Adipose tissue (tissue), 3 donors: Measurements from ENCODE around the gene FLNB. TPM values are rescaled to one million over a fixed set of nuclear protein-coding genes. Genes with fewer than 3 reads are reported as not detected.

Source experiments
- H3K27ac ChIP-seq: one replicate; pipeline ENCODE4 v1.5.1; 2013; ENCODE audit warnings: low read depth, low read length
- WGBS, 3 donors: extraction: QIAGEN DNeasy Blood & Tissue Kit; methylation state at CpG; one replicate each; pipeline ENCODE4 v1.1.7; 2013; 5-methylcytosine and 5-hydroxymethylcytosine counted together
- polyA plus RNA-seq, 3 donors: library from polyadenylated mRNA; stranded (reverse); fragments of 200-250 nt; gene quantifications; one replicate each; pipeline ENCODE4 v1.2.3, GENCODE V29; 2013
- donor health status: healthy with polysubstance abuse.
- donor health status: Bipolar disorder and iron deficiency.
- donor health status: healthy.

The FLNB gene
- polyA plus RNA-seq, 3 donors = 49.8 to 67.5 (median 61.3) TPM

DNA sequence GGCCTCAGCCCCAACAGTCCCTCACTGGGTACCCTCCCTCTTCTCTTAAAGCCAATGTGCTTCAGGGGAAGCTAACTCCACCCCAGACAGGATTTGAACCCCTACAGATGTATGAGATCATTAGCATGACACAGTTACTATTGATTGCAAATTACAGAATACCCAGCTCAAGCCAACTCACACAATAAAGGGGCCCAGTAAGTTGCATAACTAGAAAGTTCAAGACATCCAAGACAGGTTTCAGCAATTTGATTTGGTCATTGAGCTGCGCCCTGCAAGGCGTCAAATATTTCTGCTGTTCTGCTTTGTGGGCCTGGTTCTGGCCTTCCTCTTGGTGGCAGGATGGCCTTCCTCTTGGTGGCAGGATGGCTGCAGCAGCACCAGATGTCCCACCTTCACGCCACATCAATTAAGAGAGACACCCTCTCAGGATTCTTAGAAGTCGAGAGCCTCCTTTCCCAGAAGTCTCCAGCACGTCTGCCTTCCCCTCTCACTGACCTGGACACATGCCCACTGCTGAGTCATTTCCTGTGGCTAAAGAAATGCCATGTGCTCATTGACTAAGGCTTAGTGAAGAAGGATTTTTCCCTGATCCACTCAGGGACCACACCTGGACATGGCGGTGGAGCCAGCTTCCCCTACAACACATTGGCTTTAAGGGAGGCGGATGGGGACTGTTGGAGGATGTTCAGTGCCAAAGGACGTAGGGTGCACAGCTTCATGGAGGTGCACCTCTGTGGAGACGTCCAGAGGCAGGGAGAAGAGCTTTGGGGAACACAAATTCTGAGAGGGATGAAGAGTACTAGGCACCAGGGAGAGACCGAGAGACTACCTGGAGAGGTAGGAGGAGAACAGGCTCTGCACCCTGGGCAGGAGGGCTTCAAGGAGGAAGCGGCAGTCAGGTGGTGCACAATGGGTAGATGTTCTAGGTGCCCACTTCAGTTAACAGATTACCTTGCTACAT, 153.5 kb downstream of the FLNB start:
- 72 to 83% (median 74%) methylated on average over 11 of the region's 11 CpGs for WGBS, 3 donors
- no peak overlapping the region for H3K27ac ChIP-seq

DNA sequence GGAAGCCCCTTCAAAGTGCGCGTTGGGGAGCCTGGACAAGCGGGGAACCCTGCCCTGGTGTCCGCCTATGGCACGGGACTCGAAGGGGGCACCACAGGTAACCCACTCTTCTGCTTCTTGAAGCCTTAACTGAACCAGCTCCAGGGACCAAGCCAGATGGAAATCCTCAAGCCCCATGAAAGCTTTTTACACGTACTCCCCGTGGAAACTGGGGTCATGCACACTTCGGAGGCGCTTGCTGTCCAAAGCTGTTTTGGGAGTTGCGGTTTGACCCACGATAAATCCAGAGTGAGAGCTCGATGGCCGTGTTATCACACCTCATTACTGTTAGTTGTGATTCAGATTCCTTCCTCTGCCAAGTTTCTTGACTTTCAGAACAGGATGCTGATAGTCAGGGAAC, 155.0 kb downstream of the FLNB start:
- no peak overlapping the region for H3K27ac ChIP-seq
- WGBS, 3 donors = 70 to 89% (median 82%) methylated on average over 14 of the region's 14 CpGs

DNA sequence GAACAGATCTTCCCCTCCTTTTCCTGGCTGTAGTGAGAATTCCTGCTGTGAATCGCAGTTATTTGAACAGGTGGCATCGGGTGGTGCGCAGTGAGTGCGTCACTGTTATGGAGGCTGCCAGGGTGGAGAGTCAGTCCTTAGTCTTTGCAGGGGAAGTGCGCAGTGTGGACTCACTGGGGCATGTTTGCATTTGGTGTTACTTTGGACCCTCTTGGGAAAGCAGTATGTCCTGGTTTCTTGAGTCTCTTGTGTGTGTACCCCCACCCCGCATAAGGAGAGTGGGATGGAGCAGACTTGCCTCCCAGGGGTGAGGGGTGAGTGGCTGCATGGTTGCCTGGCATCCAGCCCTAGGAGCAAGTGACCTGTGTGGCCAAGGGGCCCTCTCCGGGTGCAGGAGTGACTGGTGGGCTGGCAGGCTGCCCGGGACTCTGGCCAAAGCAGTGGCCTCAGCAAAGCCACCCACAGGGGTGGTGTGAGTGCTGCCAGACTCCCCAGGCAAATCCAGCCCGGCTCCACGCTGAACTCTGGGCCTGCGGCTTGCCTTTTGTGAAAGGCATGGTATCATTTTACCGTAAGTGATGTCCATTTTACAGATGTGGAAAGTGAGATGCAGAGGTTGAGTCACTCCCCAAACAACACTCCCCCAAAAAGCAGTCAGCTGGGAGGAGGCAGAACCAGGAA, 156.1 kb downstream of the FLNB start:
- H3K27ac ChIP-seq = no peak overlapping the region
- WGBS, 3 donors = 31 to 78% (median 71%) methylated on average over 12 of the region's 12 CpGs

DNA sequence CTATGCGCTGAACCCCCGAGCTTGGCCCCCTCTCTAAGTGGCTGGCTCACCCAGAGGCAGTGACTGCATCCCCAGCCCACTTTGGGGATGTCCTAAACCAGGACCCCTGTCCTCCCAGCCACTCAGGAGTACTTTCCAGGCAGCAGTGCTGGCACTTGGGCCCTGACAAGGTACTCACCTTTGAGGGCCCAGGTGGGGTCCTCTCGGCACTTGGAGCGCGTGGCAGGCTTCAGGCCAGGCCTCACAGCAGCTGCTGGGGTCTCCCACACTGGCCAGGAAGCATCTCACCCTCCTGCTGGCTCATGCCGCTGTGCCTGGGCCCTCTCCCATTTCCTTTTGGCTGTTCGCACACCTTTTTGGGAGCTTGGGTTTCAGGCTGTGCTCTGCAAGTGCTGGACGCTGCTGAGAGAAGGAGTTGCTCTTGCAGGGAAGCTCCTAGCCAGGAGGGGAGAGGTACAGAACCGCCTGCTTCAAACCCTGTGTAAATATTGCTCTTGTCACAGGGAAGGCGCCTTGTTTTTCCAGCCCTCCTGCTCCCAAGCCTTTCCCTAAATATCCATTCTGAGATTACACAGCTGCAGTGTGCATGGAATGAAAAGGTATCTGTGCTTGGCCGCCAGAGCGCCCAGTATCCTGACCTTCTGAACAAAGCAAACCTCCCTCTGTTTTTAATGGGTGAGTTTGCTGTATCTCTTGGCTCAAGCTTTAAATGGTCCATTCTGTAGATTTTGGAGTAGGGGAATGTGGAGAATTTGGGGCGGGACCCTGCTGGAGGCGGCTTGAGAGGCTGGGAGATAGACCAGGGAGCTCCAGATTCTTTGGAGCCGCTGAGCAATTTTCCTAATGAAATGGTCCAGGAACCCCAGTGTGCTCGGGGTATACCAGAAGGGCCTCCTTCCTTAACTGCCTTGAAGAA, 156.9 kb downstream of the FLNB start:
- 39 to 82% (median 82%) methylated on average over 16 of the region's 16 CpGs for WGBS, 3 donors

DNA sequence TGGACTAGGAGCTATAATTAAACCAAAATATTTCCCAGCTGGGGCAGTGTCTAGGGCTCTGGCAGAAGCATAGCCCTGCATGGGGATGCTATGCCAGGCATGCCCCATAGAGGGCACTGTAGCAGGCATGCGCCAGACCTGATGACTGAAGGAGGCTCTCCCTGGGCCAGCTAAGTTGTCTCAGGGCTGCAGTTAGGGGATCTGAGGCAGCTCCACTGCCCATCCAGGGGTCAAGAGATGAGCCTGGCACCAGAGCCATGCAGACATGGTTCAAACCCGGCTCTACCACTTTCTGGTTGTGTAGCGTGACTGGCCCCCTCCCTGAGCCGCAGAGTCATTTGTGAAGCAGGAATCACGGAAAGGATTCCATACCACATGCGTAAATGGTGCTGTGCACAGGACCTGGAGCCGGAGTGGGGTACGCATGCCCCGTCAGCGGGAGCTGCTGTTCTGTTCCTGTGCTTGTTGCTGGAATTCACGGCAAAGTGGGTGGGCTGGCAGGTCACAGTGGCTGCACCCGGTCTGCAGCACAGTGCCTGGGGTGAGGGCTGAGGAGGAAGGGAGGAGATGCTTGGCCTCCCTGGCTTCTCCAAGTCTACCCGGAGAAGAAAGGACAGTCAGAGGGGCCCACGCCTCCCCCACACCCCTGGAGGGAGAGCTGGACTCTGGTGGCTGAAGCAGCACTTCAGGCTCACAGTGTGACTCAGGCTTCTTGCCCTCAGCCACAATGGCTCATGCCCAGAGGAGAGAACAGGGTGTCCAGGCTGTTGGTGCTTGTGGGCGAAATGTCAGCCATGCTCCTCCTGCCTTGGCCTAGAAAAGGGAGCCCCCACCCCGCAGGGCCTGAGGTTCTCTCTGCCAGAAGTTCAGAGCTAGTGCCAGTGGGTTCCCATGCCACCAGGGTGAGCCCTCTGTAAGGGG, 159.5 kb downstream of the FLNB start:
- 88 to 91% (median 88%) methylated on average over 15 to 16 of the region's 16 CpGs for WGBS, 3 donors
- H3K27ac ChIP-seq = no peak overlapping the region

More for the DNA sequence above, 156.9 kb downstream of the FLNB start:
- H3K27ac ChIP-seq = no peak overlapping the region

DNA sequence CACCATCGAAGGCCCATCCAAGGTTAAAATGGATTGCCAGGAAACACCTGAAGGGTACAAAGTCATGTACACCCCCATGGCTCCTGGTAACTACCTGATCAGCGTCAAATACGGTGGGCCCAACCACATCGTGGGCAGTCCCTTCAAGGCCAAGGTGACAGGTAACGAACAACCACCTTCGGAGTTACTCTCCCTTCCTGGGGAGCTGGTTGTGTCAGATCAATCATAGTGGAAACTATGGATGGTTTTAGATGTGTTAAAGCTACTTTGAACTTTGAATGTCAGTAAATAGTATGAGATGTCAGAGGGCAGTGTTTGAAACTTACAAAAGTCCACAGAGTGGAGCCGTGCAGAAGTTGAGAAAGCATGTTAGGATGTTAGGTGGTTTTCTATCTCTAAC, 160.3 kb downstream of the FLNB start:
- no peak overlapping the region for H3K27ac ChIP-seq
- 74 to 91% (median 91%) methylated on average over 7 of the region's 7 CpGs for WGBS, 3 donors

DNA sequence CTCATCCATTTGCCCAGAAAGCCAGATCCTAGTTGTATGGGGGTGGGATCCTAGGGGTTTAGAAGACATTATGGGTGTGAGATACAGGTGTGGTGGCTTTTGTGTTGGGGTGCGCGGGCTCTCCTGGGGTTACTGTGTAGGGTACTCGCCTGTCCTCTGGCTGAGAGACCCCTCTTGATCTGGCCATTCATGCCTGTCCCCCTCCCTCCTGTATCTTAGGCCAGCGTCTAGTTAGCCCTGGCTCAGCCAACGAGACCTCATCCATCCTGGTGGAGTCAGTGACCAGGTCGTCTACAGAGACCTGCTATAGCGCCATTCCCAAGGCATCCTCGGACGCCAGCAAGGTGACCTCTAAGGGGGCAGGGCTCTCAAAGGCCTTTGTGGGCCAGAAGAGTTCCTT, 161.1 kb downstream of the FLNB start:
- WGBS, 3 donors = 93 to 95% (median 94%) methylated on average over 8 to 9 of the region's 9 CpGs
- no peak overlapping the region for H3K27ac ChIP-seq

DNA sequence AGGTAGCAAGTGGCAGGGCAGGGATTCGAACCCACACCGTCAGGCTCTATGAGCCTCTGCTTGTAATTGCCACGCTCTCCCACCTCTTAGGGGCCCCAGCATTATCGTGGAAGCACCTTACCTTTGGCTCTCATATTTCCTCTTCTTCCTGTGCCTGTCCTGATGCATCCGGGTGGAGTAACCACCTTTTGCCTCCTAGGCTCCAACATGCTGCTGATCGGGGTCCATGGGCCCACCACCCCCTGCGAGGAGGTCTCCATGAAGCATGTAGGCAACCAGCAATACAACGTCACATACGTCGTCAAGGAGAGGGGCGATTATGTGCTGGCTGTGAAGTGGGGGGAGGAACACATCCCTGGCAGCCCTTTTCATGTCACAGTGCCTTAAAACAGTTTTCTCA, 162.2 kb downstream of the FLNB start:
- WGBS, 3 donors = 80 to 93% (median 92%) methylated on average over 11 of the region's 11 CpGs
- H3K27ac ChIP-seq = no peak overlapping the region

DNA sequence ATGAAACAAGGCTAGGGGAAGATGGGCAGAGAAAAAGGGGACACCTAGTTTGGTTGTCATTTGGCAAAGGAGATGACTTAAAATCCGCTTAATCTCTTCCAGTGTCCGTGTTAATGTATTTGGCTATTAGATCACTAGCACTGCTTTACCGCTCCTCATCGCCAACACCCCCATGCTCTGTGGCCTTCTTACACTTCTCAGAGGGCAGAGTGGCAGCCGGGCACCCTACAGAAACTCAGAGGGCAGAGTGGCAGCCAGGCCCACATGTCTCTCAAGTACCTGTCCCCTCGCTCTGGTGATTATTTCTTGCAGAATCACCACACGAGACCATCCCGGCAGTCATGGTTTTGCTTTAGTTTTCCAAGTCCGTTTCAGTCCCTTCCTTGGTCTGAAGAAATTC, 162.9 kb downstream of the FLNB start:
- H3K27ac ChIP-seq = no peak overlapping the region
- WGBS, 3 donors = 85 to 93% (median 90%) methylated on average over 9 of the region's 9 CpGs

DNA sequence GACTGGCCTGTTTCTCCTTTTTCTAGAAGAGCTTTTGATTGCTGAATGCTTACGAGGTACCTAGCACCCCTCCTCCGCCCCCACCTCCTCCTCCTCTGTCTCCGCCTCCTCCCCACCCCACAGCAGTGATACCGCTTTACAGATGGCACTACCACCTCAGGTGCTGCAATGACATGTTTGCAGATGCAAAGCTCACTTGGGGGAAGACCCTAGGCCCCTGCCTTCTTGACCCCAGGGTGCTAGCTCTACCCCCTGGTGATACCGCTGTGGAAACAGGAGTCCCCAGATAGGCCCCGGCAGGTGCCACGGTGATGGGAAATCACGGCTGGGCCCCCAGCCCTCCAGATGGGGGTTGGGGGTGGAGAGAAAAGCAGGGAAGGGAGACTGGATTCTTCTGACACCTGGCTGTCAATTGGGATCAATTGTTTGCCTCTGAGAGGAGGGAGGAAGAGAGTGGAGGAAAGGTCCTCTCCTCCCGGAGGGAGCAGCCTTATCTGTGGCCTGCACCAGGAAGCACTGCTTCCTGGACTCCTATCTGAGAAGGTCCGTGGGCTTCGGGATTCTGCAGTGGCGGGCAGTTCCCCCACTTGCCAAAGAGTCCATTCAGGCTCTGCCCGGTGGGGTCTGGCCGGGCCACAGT, 164.9 kb downstream of the FLNB start:
- 61 to 69% (median 61%) methylated on average over 14 of the region's 14 CpGs for WGBS, 3 donors

DNA sequence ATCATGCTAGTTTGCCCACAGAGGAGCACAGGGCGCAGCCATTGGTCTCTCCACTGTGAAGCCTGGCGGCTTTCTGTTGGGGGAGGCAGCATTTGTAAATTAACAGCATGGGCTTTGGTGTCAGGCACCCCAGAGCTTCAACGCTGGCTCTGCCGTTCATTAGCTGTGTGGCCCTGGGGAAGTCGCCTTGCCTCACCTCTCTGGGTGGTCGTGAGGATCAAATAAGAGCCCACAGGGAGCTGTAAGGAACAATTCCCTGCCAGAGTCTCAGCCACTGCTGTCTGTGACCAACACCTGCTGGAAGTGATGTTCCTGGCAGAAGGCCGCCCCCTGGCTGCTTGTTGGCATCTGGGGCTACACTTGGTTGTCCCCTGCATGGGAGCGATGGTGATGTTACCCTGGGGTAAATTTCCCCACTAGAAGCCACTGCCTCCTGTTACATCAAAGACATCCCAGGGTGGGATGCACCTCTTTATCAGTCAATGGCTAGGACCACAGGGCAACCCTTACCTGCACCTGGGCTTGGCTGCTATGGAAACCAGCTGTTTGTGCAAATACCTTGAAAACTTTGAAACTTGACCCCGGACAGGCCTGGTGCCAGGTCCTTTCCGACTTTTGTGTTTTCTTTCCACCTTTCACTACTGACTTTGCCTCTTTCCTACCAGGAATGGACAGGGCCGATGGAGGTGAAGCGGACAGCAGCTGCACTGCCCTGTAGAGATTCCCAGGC, 165.6 kb downstream of the FLNB start:
- 44 to 62% (median 61%) methylated on average over 12 of the region's 12 CpGs for WGBS, 3 donors

More for the DNA sequence above, 164.9 kb downstream of the FLNB start:
- H3K27ac ChIP-seq = no peak overlapping the region

DNA sequence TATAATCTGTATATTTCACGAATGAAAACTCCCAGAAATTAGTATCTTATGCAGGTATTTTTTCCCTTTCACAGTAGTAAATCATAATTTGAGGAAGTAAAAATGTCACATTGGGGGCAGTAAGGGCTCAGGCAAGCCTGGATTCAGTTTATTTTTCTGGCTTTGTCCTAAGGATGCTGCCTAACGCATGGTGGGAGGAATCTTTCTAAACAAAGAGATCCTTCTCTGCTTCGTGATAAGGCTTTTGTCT, 166.9 kb downstream of the FLNB start:
- WGBS, 3 donors = 8 to 16% (median 11%) methylated on average over 3 of the region's 3 CpGs
- H3K27ac ChIP-seq = no peak overlapping the region

More for the DNA sequence above, 165.6 kb downstream of the FLNB start:
- no peak overlapping the region for H3K27ac ChIP-seq

DNA sequence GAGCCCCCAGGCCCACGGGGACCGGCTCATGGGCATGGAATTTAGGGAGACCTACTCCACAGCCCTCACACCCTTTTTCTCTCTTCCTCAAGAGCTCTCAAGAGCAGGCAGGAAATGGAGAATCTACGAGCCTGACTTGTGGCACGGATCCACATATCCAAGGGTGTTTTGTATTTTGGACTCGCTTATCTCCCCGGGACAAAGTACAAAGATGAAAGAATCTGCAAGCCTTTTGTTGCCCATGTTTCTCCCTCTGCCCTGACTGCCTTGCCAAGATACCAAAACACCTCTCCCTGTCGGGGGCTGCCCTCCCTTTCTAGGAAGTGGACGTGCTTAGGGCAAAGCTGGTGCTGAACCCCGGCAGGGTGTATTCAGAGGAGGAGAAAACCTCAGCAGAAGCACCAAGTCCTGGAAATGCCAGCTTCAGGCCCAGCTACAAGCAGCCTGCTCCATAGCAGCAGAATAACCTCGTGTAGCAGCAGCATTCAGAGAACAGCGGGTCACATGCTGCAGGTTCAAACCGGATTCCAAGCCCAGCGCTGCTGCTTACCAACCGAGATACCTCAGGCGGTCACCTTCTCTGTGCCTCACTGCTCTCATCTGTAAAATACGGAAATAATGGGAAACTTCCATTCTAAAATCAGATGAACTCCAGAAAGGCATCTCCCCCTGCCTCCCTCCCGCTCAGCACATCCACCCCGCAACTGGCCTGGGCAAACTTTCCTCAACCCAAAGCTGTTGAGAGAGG, 167.4 kb downstream of the FLNB start:
- 19 to 29% (median 28%) methylated on average over 18 of the region's 18 CpGs for WGBS, 3 donors
- no peak overlapping the region for H3K27ac ChIP-seq

DNA sequence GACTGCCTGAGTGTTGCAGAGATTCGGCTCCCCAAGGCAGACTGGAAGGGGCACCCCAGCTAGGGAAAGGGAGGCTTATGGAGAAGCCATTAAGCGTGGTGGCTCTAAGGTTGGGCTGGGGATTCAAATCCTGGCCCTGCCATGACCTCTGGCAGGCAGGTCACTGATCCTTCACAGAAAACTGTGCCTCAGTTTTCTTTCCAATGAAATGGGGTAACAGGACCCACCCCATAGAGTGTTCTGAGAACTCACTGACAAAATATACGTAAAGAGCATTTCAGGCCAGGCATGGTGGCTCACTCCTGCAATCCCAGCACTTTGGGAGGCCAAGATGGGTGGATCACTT, 167.9 kb downstream of the FLNB start:
- no peak overlapping the region for H3K27ac ChIP-seq
- WGBS, 3 donors = 75 to 90% (median 83%) methylated on average over 3 of the region's 3 CpGs

DNA sequence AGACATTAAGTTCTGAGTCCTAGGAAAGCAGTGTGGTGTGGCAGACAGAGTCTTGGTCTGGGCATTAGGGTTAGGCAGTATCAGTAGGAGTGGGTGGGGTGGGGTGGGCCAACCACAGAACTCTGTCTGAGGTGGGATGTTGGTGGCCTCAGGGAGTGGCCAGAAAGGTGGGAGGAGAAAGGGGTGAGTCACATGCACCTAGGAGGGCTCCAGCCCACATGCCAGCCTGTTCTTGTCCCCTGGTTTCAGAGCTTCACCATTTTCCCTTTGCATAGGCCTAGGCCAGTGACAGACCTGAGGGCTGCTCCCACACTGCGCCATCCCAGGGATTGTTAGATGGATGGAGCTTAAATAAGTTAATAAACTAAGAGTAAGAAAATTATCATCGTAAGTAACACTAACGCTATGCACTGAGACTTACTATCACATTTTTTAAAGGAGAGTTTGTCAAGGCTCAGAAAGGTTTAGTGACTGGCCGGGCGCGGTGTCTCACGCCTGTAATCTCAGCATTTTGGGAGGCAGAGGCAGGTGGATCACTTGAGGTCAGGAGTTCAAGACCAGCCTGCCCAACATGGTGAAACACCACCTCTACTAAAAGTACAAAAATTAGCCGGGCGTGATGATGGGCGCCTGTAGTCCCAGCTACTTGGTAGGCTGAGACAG, 168.7 kb downstream of the FLNB start:
- H3K27ac ChIP-seq = no peak overlapping the region
- WGBS, 3 donors = 93 to 95% (median 93%) methylated on average over 10 of the region's 10 CpGs
